Retina (tissue), 1 donor: ENCODE results near the gene SIGLEC9.
A peak's percentile ranks its signal among the peaks of the same experiment; 100 is the strongest.
"Not testable (repeated sequence)": the region's sequence is repeated elsewhere in the genome, so short reads cannot be mapped to it uniquely, and the experiment has no call there.

Experiments
- DNase-seq: peaks from one replicate; pipeline ENCODE4 v3.0.0-alpha.2; 2016

SIGLEC9 gene

DNA sequence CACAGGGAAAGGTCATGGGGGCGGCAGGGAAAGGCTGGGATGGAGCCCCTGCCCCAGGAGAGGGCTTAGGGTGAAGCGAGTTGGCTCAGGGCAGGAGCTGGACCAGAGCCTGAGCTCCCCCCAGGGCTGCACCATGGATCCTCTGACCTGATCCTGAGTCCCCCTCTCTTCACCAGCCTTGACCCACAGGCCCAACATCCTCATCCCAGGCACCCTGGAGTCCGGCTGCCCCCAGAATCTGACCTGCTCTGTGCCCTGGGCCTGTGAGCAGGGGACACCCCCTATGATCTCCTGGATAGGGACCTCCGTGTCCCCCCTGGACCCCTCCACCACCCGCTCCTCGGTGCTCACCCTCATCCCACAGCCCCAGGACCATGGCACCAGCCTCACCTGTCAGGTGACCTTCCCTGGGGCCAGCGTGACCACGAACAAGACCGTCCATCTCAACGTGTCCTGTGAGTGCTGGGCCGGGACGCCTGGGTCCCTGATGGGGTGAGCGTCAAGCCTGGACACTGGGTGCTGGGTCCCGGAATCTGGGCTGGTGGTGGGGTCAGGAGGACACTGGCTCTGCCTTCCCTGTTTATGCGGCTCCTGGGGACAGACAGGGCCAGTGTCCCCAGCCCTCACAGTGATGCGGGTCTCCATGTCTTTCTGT, 842 bp downstream of the SIGLEC9 start:
- DNase-seq: no peak

DNA sequence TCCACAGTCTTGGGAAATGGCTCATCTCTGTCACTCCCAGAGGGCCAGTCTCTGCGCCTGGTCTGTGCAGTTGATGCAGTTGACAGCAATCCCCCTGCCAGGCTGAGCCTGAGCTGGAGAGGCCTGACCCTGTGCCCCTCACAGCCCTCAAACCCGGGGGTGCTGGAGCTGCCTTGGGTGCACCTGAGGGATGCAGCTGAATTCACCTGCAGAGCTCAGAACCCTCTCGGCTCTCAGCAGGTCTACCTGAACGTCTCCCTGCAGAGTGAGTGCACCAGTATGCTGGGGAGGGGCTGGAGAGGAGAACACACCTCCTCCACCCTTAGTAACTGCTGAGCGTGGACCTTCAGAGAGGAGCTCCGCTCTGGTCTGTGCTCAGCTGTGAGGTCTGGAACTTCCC, 2.3 kb downstream of the SIGLEC9 start:
- no peak for DNase-seq

- no peak for DNase-seq
Observed at GRCh38 chr19:51127755-51128154, 3.0 kb downstream of the SIGLEC9 start.

DNA sequence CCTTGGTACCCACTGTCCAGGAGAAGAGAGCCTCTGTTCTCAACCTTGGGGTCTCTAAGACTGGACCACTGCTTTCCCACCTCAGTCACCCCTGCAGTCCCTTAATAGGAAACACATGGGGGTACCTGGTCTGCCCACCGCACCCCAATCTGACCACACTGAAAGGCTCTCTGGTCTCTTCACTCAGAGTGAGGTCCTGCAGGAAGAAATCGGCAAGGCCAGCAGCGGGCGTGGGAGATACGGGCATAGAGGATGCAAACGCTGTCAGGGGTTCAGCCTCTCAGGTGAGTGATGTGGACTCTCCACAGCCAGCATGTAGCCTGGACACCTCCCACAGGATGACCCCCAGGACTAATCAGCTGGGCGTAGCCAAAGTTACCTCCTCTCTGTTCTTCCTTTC, 3.5 kb downstream of the SIGLEC9 start:
- no peak for DNase-seq

DNA sequence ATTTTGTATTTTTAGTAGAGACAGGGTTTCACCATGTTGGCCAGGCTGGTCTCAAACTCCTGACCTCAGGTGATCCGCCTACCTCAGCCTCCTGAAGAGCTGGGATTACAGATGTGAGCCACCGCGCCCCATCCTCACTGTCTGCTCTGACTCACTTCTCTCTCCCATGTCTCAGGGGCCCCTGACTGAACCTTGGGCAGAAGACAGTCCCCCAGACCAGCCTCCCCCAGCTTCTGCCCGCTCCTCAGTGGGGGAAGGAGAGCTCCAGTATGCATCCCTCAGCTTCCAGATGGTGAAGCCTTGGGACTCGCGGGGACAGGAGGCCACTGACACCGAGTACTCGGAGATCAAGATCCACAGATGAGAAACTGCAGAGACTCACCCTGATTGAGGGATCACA, 5.0 kb downstream of the SIGLEC9 start:
- no peak for DNase-seq

GRCh38 chr19:51131780-51132680, 7.3 kb downstream of the SIGLEC9 start:
- DNase-seq: peak; percentile 76

- no peak for DNase-seq
Observed at GRCh38 chr19:51135004-51135403, 10.3 kb downstream of the SIGLEC9 start.

- no peak for DNase-seq
Observed at GRCh38 chr19:51135986-51136762, 11.5 kb downstream of the SIGLEC9 start.

- no peak for DNase-seq
Observed at GRCh38 chr19:51136851-51137551, 12.3 kb downstream of the SIGLEC9 start.

- no peak for DNase-seq
Observed at GRCh38 chr19:51137792-51138425, 13.2 kb downstream of the SIGLEC9 start.

DNA sequence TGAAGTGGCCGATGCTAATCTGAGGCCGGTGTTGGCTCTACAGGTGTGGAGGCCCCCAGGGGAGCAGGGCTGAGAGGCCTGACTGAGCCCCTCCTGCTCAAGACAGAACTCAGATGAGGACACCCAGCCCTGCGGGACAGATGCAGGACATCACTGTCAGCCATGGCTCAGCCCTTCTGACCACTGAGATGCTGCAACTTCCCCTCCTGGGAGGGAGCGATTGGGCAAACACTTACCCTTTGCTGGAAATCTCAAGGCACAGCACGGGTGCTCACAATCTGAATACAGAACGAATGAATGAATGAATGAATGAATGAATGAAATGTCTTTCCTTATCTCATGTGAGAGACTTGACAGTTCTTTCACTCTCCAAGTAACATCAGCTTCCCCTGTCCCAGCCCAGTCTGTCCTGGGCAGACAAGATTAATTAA, 13.9 kb downstream of the SIGLEC9 start:
- no peak for DNase-seq

GRCh38 chr19:51139299-51140014, 14.8 kb downstream of the SIGLEC9 start:
- DNase-seq: no peak

GRCh38 chr19:51140441-51140840, 15.7 kb downstream of the SIGLEC9 start:
- no peak for DNase-seq

GRCh38 chr19:51141181-51141580, 16.5 kb downstream of the SIGLEC9 start:
- DNase-seq: no peak

DNA sequence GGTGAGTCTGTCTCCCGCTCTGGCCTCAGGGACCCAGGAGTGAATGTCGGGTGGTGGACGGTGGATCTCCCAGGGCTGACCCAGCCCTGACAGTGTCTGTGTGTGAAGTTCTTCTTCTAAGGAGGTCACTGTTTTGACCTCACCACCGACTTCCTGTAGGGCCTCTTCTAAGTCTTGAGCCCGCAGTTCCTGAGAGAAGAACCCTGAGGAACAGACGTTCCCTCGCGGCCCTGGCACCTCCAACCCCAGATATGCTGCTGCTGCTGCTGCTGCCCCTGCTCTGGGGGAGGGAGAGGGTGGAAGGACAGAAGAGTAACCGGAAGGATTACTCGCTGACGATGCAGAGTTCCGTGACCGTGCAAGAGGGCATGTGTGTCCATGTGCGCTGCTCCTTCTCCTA, 17.4 kb downstream of the SIGLEC9 start, which contains the start of gene SIGLEC7:
Gene SIGLEC7 (plus strand): TSS at position 183 of the 400 bp plus-strand sequence. CDS start 69 bp downstream, at position 252.
- DNase-seq: no peak

- DNase-seq: not testable (repeated sequence)
Observed at GRCh38 chr19:51142809-51143475, 18.2 kb downstream of the SIGLEC9 start.

DNA sequence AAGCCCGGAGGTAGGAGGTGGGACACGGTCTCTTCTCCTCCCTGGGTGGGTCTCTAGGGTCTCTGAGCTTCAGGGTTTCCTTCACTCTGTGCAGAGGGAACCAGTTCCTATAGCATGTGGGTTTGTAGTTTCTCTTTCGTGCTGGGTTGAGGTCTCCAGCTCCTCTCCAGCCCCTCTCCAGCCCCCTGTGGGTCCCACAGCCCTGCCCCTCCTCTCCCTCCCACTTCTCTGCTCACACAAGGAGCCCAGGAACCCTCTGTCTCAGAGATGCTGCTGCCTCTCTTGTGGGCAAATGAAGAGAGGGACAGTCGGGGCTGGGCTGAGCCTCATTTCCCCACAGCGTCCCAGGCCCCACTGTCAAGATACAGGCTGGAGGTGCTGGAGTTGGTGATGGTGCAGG, 18.8 kb downstream of the SIGLEC9 start:
- DNase-seq: no peak

- no peak for DNase-seq
Observed at GRCh38 chr19:51144482-51145045, 19.9 kb downstream of the SIGLEC9 start.

DNA sequence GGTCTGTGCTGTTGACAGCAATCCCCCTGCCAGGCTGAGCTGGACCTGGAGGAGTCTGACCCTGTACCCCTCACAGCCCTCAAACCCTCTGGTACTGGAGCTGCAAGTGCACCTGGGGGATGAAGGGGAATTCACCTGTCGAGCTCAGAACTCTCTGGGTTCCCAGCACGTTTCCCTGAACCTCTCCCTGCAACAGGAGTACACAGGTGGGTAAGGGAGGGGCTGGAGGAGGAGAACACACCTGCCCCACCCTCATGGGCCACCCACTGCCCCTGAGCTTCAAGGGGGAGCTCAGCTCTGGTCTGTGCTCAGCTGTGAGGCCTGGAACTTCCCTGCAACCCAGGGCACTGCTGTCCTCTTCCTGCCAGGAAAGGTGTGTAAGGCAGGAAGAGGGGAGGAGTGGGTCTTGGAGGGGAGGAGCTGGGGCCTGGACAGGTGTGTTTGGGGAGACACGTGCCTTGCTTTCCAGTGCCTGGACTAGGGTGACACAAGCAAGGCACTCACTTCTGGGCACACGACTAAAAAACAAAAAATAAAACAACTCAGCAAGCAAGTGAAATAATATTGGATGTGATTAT, 21.3 kb downstream of the SIGLEC9 start:
- no peak for DNase-seq

DNA sequence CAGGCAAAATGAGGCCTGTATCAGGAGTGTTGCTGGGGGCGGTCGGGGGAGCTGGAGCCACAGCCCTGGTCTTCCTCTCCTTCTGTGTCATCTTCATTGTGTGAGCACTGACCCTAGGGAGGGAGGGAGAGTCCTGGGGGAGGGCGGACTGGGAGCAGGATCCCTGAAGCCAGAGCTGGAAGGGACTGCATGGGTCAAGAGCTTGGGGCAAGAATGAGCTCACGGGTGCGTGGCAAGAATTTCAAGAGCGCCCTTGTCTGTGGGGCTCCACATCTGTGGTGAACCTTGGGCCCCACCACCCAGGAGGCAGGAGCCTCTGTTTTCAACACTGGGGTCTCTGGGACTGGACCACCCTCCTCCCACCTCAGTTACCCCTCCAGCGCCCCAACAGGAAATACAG, 22.0 kb downstream of the SIGLEC9 start:
- DNase-seq: no peak
